Hippocampal formation (tissue), 2 donors: ENCODE measurements around the gene RHOF.
A peak's percentile ranks its signal among the peaks of the same experiment; 100 is the strongest.

Experiments
- DNase-seq, 2 donors: peaks; one replicate each; lab custom pipeline; 2025; lab: John Stamatoyannopoulos, UW

Gene RHOF

GRCh38 chr12:121819212-121819949 is 25.9 kb upstream of the RHOF start:
- DNase-seq = no peak

GRCh38 chr12:121817648-121818043 is 24.2 kb upstream of the RHOF start:
- no peak for DNase-seq

- no peak for DNase-seq
These were observed 23.6 kb upstream of the RHOF start for GRCh38 chr12:121816925-121817647.

- no peak for DNase-seq
These were observed 21.8 kb upstream of the RHOF start for GRCh38 chr12:121815263-121815662.

- DNase-seq = no peak
These were observed 21.1 kb upstream of the RHOF start for GRCh38 chr12:121814429-121815119.

- DNase-seq = no peak
These were observed 20.5 kb upstream of the RHOF start for GRCh38 chr12:121813951-121814350.

GRCh38 chr12:121812921-121813896 is 19.7 kb upstream of the RHOF start:
- no peak for DNase-seq

GRCh38 chr12:121812320-121812871 is 18.9 kb upstream of the RHOF start:
- peak in 1 of 2 donors; percentile 34 for DNase-seq

GRCh38 chr12:121811434-121812319 is 18.2 kb upstream of the RHOF start:
- DNase-seq = peak in 1 of 2 donors; percentile 39

GRCh38 chr12:121810833-121811433 is 17.4 kb upstream of the RHOF start:
- no peak for DNase-seq

GRCh38 chr12:121810234-121810817 is 16.8 kb upstream of the RHOF start:
- no peak for DNase-seq

- no peak for DNase-seq
These were observed 16.2 kb upstream of the RHOF start for GRCh38 chr12:121809712-121810116.

GRCh38 chr12:121808623-121809022 is 15.1 kb upstream of the RHOF start:
- no peak for DNase-seq

- DNase-seq = no peak
These were observed 14.3 kb upstream of the RHOF start for GRCh38 chr12:121807642-121808347.

GRCh38 chr12:121806546-121807423 is 13.3 kb upstream of the RHOF start:
- no peak for DNase-seq

- DNase-seq = no peak
These were observed 12.6 kb upstream of the RHOF start for GRCh38 chr12:121806009-121806545.

- DNase-seq = no peak
These were observed 11.9 kb upstream of the RHOF start for GRCh38 chr12:121805171-121806008.
